Gastrocnemius medialis (tissue), 4 donors: Measurements from ENCODE around the gene CCDC178.

Experiments
- CTCF ChIP-seq, 5 experiments: fragments of 450-650 bp in 3 of 5; fragments of 200-600 bp in 2 of 5; sonication (generic) in 2 of 5; IDR thresholded peaks in 4 of 5; conservative IDR thresholded peaks in 1 of 5; 1 replicate in 4 of 5; 2 replicates in 1 of 5; pipeline ENCODE4 v1.5.1; 2016 to 2019; ENCODE audit warnings: antibody characterized with exemption in 5 of 5, mild to moderate bottlenecking in 3 of 5, moderate library complexity in 3 of 5
- POLR2A ChIP-seq, 2 donors: fragments of 450-650 bp; IDR thresholded peaks; one replicate each; pipeline ENCODE4 v1.6.1; 2017; ENCODE audit warnings: antibody characterized with exemption in 2 of 2, mild to moderate bottlenecking in 2 of 2, moderate library complexity in 2 of 2

GRCh38 chr18:33181016-33181415 is 259.5 kb downstream of the CCDC178 start:
- TF ChIP-seq CTCF (IDR thresholded peaks at IDR 0.05 in 4 of 5, conservative IDR thresholded peaks at IDR 0.05 in 1 of 5) (no peak), POLR2A (IDR thresholded peaks at IDR 0.05) (no peak)
